GM23338 (cell line): Measurements from ENCODE around the gene KCTD3.

Experiments
- CREB1 ChIP-seq: fragments of 250-450 bp; sonication (Bioruptor Pico); IDR thresholded peaks from 2 replicates; pipeline ENCODE4 v1.5.0; 2020; ENCODE audit warnings: low read depth, mild to moderate bottlenecking, moderate library complexity
- CTCF ChIP-seq, 2 experiments: fragments of 200-600 bp in 1 of 2; sonication (generic) in 1 of 2; conservative IDR thresholded peaks; 2 replicates each; pipeline versions ENCODE4 v1.5.1 to v1.6.1; 2016 to 2017; ENCODE audit warnings: antibody characterized with exemption in 2 of 2, low read depth in 2 of 2, mild to moderate bottlenecking in 2 of 2, moderate library complexity in 1 of 2
- EZH2 ChIP-seq: fragments of 200-600 bp; sonication (generic); IDR thresholded peaks from one replicate; pipeline ENCODE4 v1.8.0; 2017; ENCODE audit warnings: antibody characterized with exemption, mild to moderate bottlenecking, low read depth; ENCODE audit not compliant: unreplicated experiment
- EZH2phosphoT487 ChIP-seq: fragments of 200-600 bp; sonication (generic); IDR thresholded peaks from one replicate; pipeline ENCODE4 v1.8.1; 2018; ENCODE audit warnings: antibody characterized with exemption; ENCODE audit not compliant: unreplicated experiment
- POLR2AphosphoS5 ChIP-seq: IDR thresholded peaks from 2 replicates; pipeline ENCODE4 v1.6.1; 2016; ENCODE audit warnings: antibody characterized with exemption, low read depth
- ZNF114 ChIP-seq: fragments of 250-450 bp; sonication (Bioruptor Pico); IDR thresholded peaks from 2 replicates; pipeline ENCODE4 v1.5.0; 2020; ENCODE audit warnings: mild to moderate bottlenecking, moderate library complexity
- ZNF331 ChIP-seq: fragments of 250-450 bp; sonication (Bioruptor Pico); IDR thresholded peaks from 2 replicates; pipeline ENCODE4 v1.5.0; 2020; ENCODE audit warnings: low read depth, mild to moderate bottlenecking, moderate library complexity
- TF ChIP-seq, protein P1 (sequence below): IDR thresholded peaks from one replicate; pipeline ENCODE4 v1.6.1; 2018; ENCODE audit warnings: antibody characterized with exemption; ENCODE audit not compliant: unreplicated experiment

DNA sequence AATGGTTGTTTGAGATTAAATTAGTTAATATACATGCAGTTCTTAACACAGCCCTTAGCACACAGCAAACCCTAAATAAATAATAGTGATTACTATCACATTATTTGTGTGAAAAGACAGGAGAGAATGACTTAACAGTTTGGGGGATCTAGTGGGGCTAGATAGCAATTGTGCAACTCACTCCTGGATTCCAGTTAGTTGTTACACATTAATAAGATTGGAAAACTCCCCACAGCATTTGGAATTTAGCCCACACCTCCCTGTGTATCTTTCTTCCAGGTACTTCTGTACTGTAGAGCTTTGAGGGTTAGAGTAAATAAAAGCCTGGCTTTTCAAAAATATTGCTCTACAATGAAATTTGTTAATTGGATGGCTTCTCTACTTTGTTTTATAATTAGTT is 93.2 kb downstream of the KCTD3 start:
- TF ChIP-seq CTCF (conservative IDR thresholded peaks at IDR 0.05; ENCODE audit: low read depth in 2 of 2) (no peak), EZH2 (no peak), ZNF331 (CRISPR knock-in tag) (no peak), EZH2phosphoT487 (no peak), POLR2AphosphoS5 (no peak), ZNF114 (CRISPR knock-in tag) (no peak), CREB1 (CRISPR knock-in tag) (no peak)
- TF ChIP-seq, protein P1, sequence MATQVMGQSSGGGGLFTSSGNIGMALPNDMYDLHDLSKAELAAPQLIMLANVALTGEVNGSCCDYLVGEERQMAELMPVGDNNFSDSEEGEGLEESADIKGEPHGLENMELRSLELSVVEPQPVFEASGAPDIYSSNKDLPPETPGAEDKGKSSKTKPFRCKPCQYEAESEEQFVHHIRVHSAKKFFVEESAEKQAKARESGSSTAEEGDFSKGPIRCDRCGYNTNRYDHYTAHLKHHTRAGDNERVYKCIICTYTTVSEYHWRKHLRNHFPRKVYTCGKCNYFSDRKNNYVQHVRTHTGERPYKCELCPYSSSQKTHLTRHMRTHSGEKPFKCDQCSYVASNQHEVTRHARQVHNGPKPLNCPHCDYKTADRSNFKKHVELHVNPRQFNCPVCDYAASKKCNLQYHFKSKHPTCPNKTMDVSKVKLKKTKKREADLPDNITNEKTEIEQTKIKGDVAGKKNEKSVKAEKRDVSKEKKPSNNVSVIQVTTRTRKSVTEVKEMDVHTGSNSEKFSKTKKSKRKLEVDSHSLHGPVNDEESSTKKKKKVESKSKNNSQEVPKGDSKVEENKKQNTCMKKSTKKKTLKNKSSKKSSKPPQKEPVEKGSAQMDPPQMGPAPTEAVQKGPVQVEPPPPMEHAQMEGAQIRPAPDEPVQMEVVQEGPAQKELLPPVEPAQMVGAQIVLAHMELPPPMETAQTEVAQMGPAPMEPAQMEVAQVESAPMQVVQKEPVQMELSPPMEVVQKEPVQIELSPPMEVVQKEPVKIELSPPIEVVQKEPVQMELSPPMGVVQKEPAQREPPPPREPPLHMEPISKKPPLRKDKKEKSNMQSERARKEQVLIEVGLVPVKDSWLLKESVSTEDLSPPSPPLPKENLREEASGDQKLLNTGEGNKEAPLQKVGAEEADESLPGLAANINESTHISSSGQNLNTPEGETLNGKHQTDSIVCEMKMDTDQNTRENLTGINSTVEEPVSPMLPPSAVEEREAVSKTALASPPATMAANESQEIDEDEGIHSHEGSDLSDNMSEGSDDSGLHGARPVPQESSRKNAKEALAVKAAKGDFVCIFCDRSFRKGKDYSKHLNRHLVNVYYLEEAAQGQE, result no peak
